PC-9 (cell line): ENCODE data around the gene CALCR. TPM values are rescaled to one million over a fixed set of nuclear protein-coding genes. Genes with fewer than 3 reads are reported as not detected.

Experiments used
- Bru-seq: library from RNA; stranded (reverse); fragments of 400-500 nt; gene quantifications from one replicate; lab custom pipeline; 2021; lab: Mats Ljungman, UMichigan
- BruChase-seq, 2 experiments: library from RNA; stranded (reverse); fragments of 400-500 nt; gene quantifications; one replicate each; lab custom pipeline; 2021; lab: Mats Ljungman, UMichigan
- BruUV-seq: library from RNA; stranded (reverse); fragments of 400-500 nt; replicated peaks from 2 replicates; lab custom pipeline; 2021; lab: Mats Ljungman, UMichigan
- CTCF ChIA-PET: fragments of 300-600 bp; sonication (Branson Sonifier 250); formaldehyde crosslinking; loops from one replicate; lab custom pipeline; 2022; ENCODE audit warnings: antibody characterized with exemption; lab: Charles Lee
- POLR2A ChIA-PET: fragments of 300-600 bp; sonication (Branson Sonifier 250); formaldehyde crosslinking; loops from one replicate; lab custom pipeline; 2022; ENCODE audit warnings: antibody characterized with exemption; ENCODE audit not compliant: unreplicated experiment; lab: Charles Lee
- DNase-seq, 2 experiments: peaks; one replicate each; pipeline versions ENCODE4 v3.0.0 to v3.0.0-alpha.2; 2015 to 2022; ENCODE audit warnings: mixed read lengths in 1 of 2
- H2AFZ ChIP-seq: fragments of 200-600 bp; sonication (generic); 2 replicates; pipeline ENCODE4 v1.8.1; 2017; ENCODE audit warnings: antibody characterized with exemption
- H3F3A ChIP-seq: fragments of 200-600 bp; sonication (generic); 2 replicates; pipeline ENCODE4 v1.8.1; 2017; ENCODE audit warnings: antibody characterized with exemption, mild to moderate bottlenecking, low read depth; ENCODE audit not compliant: insufficient read depth
- H3K27ac ChIP-seq: fragments of 200-600 bp; sonication (generic); 2 replicates; pipeline ENCODE4 v1.6.1; 2016; ENCODE audit warnings: mixed run types
- H3K27me3 ChIP-seq: fragments of 200-600 bp; sonication (generic); 2 replicates; pipeline ENCODE4 v1.6.1; 2016; ENCODE audit warnings: low read depth, mixed run types; ENCODE audit not compliant: insufficient read depth
- H3K36me3 ChIP-seq: fragments of 200-600 bp; sonication (generic); 2 replicates; pipeline ENCODE4 v1.6.1; 2016; ENCODE audit warnings: low read depth, mixed run types
- H3K4me1 ChIP-seq: fragments of 200-600 bp; sonication (generic); replicated peaks from 2 replicates; pipeline ENCODE4 v1.6.1; 2016; ENCODE audit warnings: mixed run types; ENCODE audit not compliant: insufficient read depth
- H3K4me2 ChIP-seq: fragments of 200-600 bp; sonication (generic); 2 replicates; pipeline ENCODE4 v1.6.1; 2017; ENCODE audit warnings: mixed run types
- H3K4me3 ChIP-seq: fragments of 200-600 bp; sonication (generic); 2 replicates; pipeline ENCODE4 v1.6.1; 2016; ENCODE audit warnings: mixed run types
- H3K79me2 ChIP-seq: fragments of 200-600 bp; sonication (generic); 2 replicates; pipeline ENCODE4 v1.6.1; 2017; ENCODE audit warnings: low read depth, mixed run types
- H3K9me2 ChIP-seq: fragments of 200-600 bp; sonication (generic); 2 replicates; pipeline ENCODE4 v1.8.1; 2017; ENCODE audit warnings: mild to moderate bottlenecking; ENCODE audit not compliant: insufficient read depth
- H3K9me3 ChIP-seq: fragments of 200-600 bp; sonication (generic); 2 replicates; pipeline ENCODE4 v1.8.1; 2016; ENCODE audit warnings: low read depth; ENCODE audit not compliant: insufficient read depth
- H4K20me1 ChIP-seq: fragments of 200-600 bp; sonication (generic); 2 replicates; pipeline ENCODE4 v1.8.1; 2017; ENCODE audit not compliant: insufficient read depth
- EZH2 ChIP-seq: fragments of 200-600 bp; sonication (generic); IDR thresholded peaks from 2 replicates; pipeline ENCODE4 v1.8.0; 2017; ENCODE audit warnings: antibody characterized with exemption, low read depth
- intact Hi-C: fragments of 100-400 bp; cut with micrococcal nuclease; formaldehyde crosslinking; loops from one replicate; pipeline ENCODE4 v1.10.0; 2022; ENCODE audit not compliant: unreplicated experiment
- long read RNA-seq: library from polyadenylated mRNA; stranded (forward); transcript quantifications from one replicate; pipeline ENCODE4 v2.0.0, GENCODE V29; 2022
- total RNA-seq: library from RNA; stranded (reverse); gene quantifications from 2 replicates; pipeline ENCODE4 v1.2.3, GENCODE V29; 2021
- TF ChIP-seq, protein P1 (sequence below): fragments of 200-600 bp; sonication (generic); conservative IDR thresholded peaks from 2 replicates; pipeline ENCODE4 v1.6.1; 2017; ENCODE audit warnings: mixed run types, antibody characterized with exemption, mild to moderate bottlenecking, moderate library complexity

CALCR gene
- total RNA-seq (not detected in 2 replicates), Bru-seq, nascent RNA (percentile 10 among the genes with signal in this experiment), BruChase-seq, experiment 1, labeled RNA remaining after a 2-hour chase (percentile 17 among the genes with signal in this experiment), BruChase-seq, experiment 2, labeled RNA remaining after a 6-hour chase (percentile 9 among the genes with signal in this experiment)
- long read RNA-seq: 0 reads

DNA sequence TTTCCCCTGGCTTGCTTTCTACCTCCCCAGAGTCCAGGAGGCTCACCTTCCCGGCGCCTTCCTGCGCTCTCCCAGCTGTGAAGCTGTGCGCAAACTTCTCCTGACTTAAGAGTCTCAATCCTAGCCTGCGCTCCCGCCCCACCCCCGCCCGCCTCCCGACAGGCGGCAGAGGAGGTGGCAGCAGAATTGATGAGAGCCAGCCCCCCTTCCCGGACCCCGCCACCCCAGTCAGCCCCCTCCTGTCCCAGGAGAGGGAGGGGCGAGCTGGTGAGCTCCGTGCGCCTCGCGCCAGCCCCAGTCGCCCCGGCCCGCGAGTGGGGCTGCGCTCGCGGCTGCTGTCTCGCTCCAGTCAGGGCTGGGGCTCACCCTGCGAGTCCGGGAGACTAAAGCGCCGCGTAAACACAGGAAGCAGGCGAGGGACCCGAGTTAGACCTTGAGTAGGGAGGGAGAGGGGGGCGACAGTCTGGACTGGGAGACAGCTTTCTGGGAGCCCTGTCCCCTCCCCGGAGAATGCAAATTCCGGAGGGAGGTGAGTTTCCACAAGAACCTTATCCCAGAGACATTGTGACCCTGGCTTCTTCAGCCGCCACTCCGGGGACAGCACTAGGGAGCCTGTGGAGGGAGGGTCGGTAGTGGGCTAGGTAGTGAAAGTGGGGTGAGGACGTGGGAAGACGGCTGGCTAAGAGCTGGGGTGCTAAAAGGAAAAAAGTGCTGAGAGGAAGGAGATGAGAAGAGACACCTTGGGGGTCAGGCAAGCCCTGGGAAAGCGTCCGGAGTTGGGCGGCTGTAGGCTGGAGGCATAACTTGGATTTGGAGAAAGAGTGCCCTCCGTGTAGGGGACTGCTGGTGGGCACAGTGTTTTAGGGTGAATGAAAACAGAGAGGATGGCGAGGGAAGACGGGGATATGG lies at the start of gene CALCR:
TSS of gene CALCR (minus strand) at position 79 of the 909 bp plus-strand sequence. CDS start 87,743 bp downstream, outside the sequence.
- ChIA-PET POLR2A (interaction anchor here (0.6 kb wide), 1 partner anchor 458 kb away, joined by 5 read pairs; no protein-coding TSS in a partner anchor), CTCF (no interaction called here)
- Histone ChIP-seq H3K79me2 (no peaks in the 10 kb centered on the region), H3K4me3 (peak within 1 kb of the TSS; percentile 51; the same call in 1 of the 2 replicates), H3K27ac (no peak within 1 kb of the TSS), H4K20me1 (no peaks in the 10 kb centered on the region), H3F3A (no peaks in the 10 kb centered on the region), H3K4me2 (peak within 1 kb of the TSS; percentile 74), H3K9me3 (no peaks in the 10 kb centered on the region), H2AFZ (peak within 1 kb of the TSS; percentile 72), H3K9me2 (no peaks in the 10 kb centered on the region), H3K4me1 (peaks cover 11% of the 10 kb centered on the region), H3K36me3 (no peaks in the 10 kb centered on the region), H3K27me3 (peaks cover 7% of the 10 kb centered on the region; the same call in 1 of the 2 replicates)
- DNase-seq: peak in 1 of 2 experiments; percentile 29
- BruUV-seq: no TSS peak
- no peak for TF ChIP-seq EZH2
- TF ChIP-seq, protein P1, sequence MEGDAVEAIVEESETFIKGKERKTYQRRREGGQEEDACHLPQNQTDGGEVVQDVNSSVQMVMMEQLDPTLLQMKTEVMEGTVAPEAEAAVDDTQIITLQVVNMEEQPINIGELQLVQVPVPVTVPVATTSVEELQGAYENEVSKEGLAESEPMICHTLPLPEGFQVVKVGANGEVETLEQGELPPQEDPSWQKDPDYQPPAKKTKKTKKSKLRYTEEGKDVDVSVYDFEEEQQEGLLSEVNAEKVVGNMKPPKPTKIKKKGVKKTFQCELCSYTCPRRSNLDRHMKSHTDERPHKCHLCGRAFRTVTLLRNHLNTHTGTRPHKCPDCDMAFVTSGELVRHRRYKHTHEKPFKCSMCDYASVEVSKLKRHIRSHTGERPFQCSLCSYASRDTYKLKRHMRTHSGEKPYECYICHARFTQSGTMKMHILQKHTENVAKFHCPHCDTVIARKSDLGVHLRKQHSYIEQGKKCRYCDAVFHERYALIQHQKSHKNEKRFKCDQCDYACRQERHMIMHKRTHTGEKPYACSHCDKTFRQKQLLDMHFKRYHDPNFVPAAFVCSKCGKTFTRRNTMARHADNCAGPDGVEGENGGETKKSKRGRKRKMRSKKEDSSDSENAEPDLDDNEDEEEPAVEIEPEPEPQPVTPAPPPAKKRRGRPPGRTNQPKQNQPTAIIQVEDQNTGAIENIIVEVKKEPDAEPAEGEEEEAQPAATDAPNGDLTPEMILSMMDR: no peak
- intact Hi-C loops: no loop called here

DNA sequence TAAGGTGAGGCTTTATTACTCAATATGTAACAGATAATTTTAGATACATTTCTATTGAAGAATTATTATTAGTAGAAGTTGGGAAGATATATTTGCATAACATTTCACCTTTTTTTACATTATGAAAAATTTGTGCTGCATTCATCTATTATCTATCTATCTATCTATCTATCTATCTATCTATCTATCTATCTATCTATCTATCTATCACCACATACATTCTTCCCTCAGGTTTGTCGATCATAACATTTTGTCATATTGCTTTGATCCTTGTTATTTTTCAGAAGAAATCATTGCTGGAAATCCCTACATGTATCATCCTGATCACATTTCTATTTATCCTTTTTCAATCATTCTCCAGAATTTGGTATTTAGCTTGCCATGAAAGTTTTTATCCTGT lies 49.3 kb upstream of the CALCR start:
- intact Hi-C loops: loop anchor here (1.0 to 5.0 kb wide), 3 partner anchors 463 to 812 kb away; no protein-coding TSS in a partner anchor

More for the DNA sequence above, 49.3 kb upstream of the CALCR start:
- Histone ChIP-seq H4K20me1 (no peaks in the 10 kb centered on the region), H3K27ac (no peak overlapping the region), H3K4me1 (no peaks in the 10 kb centered on the region), H3F3A (no peaks in the 10 kb centered on the region), H3K4me2 (no peak overlapping the region), H3K9me2 (no peaks in the 10 kb centered on the region), H3K79me2 (no peaks in the 10 kb centered on the region), H3K36me3 (no peaks in the 10 kb centered on the region), H3K4me3 (no peak overlapping the region), H3K27me3 (no peaks in the 10 kb centered on the region), H2AFZ (no peak overlapping the region), H3K9me3 (no peaks in the 10 kb centered on the region)
- no peak for DNase-seq
- no TSS peak for BruUV-seq
- POLR2A ChIA-PET: no interaction called here
- CTCF ChIA-PET: no interaction called here
- TF ChIP-seq EZH2: no peak
- TF ChIP-seq, protein P1: no peak
